Gastrocnemius medialis (tissue), 4 donors: Measurements from ENCODE around the gene DVL2. TPM values are rescaled to one million over a fixed set of nuclear protein-coding genes. Genes with fewer than 3 reads are reported as not detected.

Source experiments
- ATAC-seq, 2 donors: fragments of 150-250 bp; one replicate each; pipeline ENCODE4 v1.9.1; 2016
- DNase-seq, 2 donors: peaks; one replicate each; pipeline ENCODE4 v3.0.0-alpha.2; 2019
- H3K27ac ChIP-seq, 4 donors: fragments of 200-600 bp; sonication (generic); 1 replicate in 1 of 4; 2 replicates in 3 of 4; pipeline ENCODE4 v1.5.1; 2016 to 2018; ENCODE audit warnings: mild to moderate bottlenecking in 2 of 4, moderate library complexity in 1 of 4
- H3K27me3 ChIP-seq, 3 donors: fragments of 200-600 bp; sonication (generic) in 2 of 3; 1 replicate in 1 of 3; 2 replicates in 2 of 3; pipeline versions ENCODE4 v1.5.1 to v1.6.0; 2016 to 2019; ENCODE audit warnings: mild to moderate bottlenecking in 1 of 3, moderate library complexity in 1 of 3
- H3K36me3 ChIP-seq, 2 donors: fragments of 200-600 bp; sonication (generic) in 1 of 2; one replicate each; pipeline ENCODE4 v1.5.1; 2017 to 2018
- H3K4me1 ChIP-seq, 2 donors: fragments of 200-600 bp; sonication (generic) in 1 of 2; one replicate each; pipeline ENCODE4 v1.5.1; 2016 to 2017; ENCODE audit warnings: mild to moderate bottlenecking in 2 of 2
- H3K4me3 ChIP-seq, 4 donors: fragments of 200-600 bp; sonication (generic) in 3 of 4; 1 replicate in 1 of 4; 2 replicates in 3 of 4; pipeline ENCODE4 v1.5.1; 2016 to 2019; ENCODE audit warnings: mild to moderate bottlenecking in 2 of 4
- H3K9me3 ChIP-seq, 3 donors: fragments of 200-600 bp; sonication (generic) in 2 of 3; 1 replicate in 1 of 3; 2 replicates in 2 of 3; pipeline ENCODE4 v1.5.1; 2016 to 2019
- POLR2A ChIP-seq, 2 donors: fragments of 450-650 bp; IDR thresholded peaks; one replicate each; pipeline ENCODE4 v1.6.1; 2017; ENCODE audit warnings: antibody characterized with exemption in 2 of 2, mild to moderate bottlenecking in 2 of 2, moderate library complexity in 2 of 2
- in situ Hi-C, 4 donors: fragments of 200-750 bp; cut with MboI; loops; one replicate each; pipeline versions ENCODE4 v1.15.0 to v1.8.0; 2017; ENCODE audit warnings: low sequenced_read_pairs in 4 of 4
- intact Hi-C: fragments of 100-400 bp; cut with DNase I; formaldehyde crosslinking; loops from one replicate; pipeline ENCODE4 v1.15.1; 2023; ENCODE audit warnings: low total_unique reads
- total RNA-seq, 4 donors: library from RNA; depleted of rRNA; stranded (reverse); fragments of >200 nt; gene quantifications; one replicate each; pipeline versions ENCODE4 v1.1.0 to v1.2.3, GENCODE V29; 2016
- TF ChIP-seq, protein P1 (sequence below), 5 experiments: fragments of 450-650 bp in 3 of 5; fragments of 200-600 bp in 2 of 5; sonication (generic) in 2 of 5; IDR thresholded peaks in 4 of 5; conservative IDR thresholded peaks in 1 of 5; 1 replicate in 4 of 5; 2 replicates in 1 of 5; pipeline ENCODE4 v1.5.1; 2016 to 2019; ENCODE audit warnings: antibody characterized with exemption in 5 of 5, mild to moderate bottlenecking in 3 of 5, moderate library complexity in 3 of 5

Gene DVL2
- total RNA-seq, 4 donors from 2014 or later, result 15.5 to 22.6 (median 20.5) TPM

DNA sequence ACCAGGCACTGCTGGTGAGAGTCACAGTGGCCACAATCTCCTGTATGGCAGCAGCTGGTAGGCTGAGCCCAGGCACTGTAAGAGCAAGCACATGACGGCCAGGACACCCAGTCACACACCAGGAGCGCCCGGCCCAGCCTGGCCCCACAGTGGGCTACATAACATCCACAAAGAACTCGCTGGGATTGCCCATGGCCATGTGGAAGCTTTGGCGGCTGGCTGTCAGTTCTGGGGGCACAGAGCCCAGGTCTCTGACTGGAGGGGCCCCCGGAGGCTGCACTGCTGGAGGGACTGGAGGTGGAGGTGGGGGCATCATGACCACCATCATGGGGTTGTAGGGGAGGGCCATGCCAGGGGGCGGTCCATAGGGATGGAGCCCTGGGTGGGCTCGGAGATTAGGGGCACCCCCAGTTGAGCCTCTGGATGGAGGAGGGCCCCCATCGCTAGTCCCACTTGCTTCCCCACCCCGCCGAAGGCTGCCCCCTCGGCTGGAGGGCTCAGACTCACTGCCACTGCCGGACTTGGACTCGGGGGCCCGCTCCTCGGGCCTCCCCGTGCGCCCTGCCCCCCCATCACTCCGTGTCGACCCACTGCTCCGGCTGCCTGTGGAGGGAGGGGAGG lies 8.5 kb downstream of the DVL2 start:
- Histone ChIP-seq H3K4me3 (no peak overlapping the region), H3K36me3 (peaks cover 0 to 96% of the 10 kb centered on the region in 2 donors), H3K27ac (peak overlapping the region in 1 of 4 donors; percentile 46), H3K27me3 (no peaks in the 10 kb centered on the region), H3K4me1 (peaks cover 20 to 32% of the 10 kb centered on the region in 2 donors), H3K9me3 (no peaks in the 10 kb centered on the region)
- no peak for DNase-seq
- TF ChIP-seq, protein P1, sequence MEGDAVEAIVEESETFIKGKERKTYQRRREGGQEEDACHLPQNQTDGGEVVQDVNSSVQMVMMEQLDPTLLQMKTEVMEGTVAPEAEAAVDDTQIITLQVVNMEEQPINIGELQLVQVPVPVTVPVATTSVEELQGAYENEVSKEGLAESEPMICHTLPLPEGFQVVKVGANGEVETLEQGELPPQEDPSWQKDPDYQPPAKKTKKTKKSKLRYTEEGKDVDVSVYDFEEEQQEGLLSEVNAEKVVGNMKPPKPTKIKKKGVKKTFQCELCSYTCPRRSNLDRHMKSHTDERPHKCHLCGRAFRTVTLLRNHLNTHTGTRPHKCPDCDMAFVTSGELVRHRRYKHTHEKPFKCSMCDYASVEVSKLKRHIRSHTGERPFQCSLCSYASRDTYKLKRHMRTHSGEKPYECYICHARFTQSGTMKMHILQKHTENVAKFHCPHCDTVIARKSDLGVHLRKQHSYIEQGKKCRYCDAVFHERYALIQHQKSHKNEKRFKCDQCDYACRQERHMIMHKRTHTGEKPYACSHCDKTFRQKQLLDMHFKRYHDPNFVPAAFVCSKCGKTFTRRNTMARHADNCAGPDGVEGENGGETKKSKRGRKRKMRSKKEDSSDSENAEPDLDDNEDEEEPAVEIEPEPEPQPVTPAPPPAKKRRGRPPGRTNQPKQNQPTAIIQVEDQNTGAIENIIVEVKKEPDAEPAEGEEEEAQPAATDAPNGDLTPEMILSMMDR (IDR thresholded peaks at IDR 0.05 in 4 of 5, conservative IDR thresholded peaks at IDR 0.05 in 1 of 5), result no peak
- TF ChIP-seq POLR2A (IDR thresholded peaks at IDR 0.05), result no peak
- intact Hi-C loops (no loop called here), in situ Hi-C loops (no loop called here)
- ATAC-seq, result no peak

DNA sequence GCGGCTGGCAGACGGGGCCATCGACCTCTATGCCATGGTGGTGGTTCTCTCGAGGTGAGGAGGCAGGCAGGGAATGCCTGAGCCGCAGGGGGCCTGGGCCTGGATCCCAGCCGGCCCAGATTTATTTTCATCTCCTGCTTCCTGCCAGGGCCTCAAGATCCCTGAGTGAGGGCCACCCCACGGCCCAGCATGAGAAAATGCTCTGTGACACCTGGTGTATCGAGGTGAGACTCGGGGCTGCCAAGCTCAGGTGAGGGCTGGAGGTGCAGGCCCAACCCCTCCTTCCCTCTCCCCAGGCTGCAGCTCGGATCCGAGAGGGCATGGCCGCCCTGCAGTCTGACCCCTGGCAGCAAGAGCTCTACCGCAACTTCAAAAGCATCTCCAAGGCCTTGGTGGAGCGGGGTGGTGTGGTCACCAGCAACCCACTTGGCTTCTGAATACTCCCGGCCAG lies 9.6 kb downstream of the DVL2 start:
- Histone ChIP-seq H3K36me3 (peaks cover 0 to 87% of the 10 kb centered on the region in 2 donors), H3K27me3 (no peaks in the 10 kb centered on the region), H3K4me1 (peaks cover 24 to 39% of the 10 kb centered on the region in 2 donors), H3K27ac (peak overlapping the region in 2 of 4 donors; percentile 17 to 38), H3K9me3 (no peaks in the 10 kb centered on the region), H3K4me3 (no peak overlapping the region)
- intact Hi-C loops (no loop called here), in situ Hi-C loops (no loop called here)
- DNase-seq (no peak), ATAC-seq (no peak)
- TF ChIP-seq POLR2A (IDR thresholded peaks at IDR 0.05), result no peak
- TF ChIP-seq, protein P1 (IDR thresholded peaks at IDR 0.05 in 4 of 5, conservative IDR thresholded peaks at IDR 0.05 in 1 of 5), result no peak

DNA sequence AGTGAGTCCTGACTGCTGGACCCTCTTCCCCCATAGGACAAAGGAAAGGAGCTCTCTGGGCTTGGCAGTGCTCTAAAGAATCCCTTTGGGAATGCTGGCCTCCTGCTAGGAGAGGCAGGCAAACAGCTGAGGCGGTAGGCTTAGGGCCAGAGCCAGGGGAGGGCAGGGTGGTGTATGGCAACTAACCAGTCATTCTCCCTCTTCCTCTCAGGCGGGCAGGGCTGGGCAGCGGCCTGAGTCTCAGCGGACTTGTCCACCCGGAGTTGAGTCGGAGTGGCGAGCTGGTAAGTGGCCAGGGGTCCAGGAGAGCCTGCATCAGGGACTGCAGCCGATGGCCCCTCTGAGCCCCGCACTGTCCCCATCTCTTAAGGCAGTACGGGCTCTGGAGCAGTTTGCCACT lies 10.2 kb downstream of the DVL2 start:
- Histone ChIP-seq H3K27ac (peak overlapping the region in 2 of 4 donors; percentile 17 to 50), H3K9me3 (no peaks in the 10 kb centered on the region), H3K36me3 (peaks cover 0 to 81% of the 10 kb centered on the region in 2 donors), H3K27me3 (no peaks in the 10 kb centered on the region), H3K4me1 (peaks cover 28 to 42% of the 10 kb centered on the region in 2 donors), H3K4me3 (no peak overlapping the region)
- intact Hi-C loops (no loop called here), in situ Hi-C loops (no loop called here)
- no peak for DNase-seq
- TF ChIP-seq, protein P1 (IDR thresholded peaks at IDR 0.05 in 4 of 5, conservative IDR thresholded peaks at IDR 0.05 in 1 of 5), result no peak
- no peak for TF ChIP-seq POLR2A (IDR thresholded peaks at IDR 0.05)
- ATAC-seq, result no peak

DNA sequence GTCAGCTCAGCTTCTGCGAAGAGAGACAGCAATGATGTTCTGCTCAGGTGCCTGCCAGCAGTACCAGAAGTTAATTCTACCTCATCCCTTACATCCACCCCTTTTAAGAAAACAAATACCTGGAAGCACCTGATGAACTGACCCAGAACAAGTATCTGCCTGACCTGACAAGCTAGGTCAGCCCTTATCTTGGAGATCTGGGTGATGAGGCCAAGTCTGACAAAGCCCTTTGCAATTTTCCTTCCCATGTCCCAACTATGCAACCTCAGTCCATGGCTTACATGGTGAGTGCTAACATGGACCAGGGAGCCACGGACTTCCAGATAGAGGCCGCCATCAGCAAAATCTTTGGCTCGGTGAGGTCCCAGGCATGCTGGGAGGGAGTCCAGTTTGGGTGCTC lies 10.9 kb downstream of the DVL2 start:
- ATAC-seq (no peak), DNase-seq (no peak)
- H3K27ac ChIP-seq, result peak overlapping the region in 3 of 4 donors; percentile 4 to 99 (median 17)
- TF ChIP-seq POLR2A (IDR thresholded peaks at IDR 0.05), result no peak
- TF ChIP-seq, protein P1 (IDR thresholded peaks at IDR 0.05 in 4 of 5, conservative IDR thresholded peaks at IDR 0.05 in 1 of 5), result no peak
- H3K36me3 ChIP-seq, result peaks cover 0 to 75% of the 10 kb centered on the region in 2 donors
- no peaks in the 10 kb centered on the region for H3K9me3 ChIP-seq
- H3K4me1 ChIP-seq, result peaks cover 33 to 46% of the 10 kb centered on the region in 2 donors
- no peaks in the 10 kb centered on the region for H3K27me3 ChIP-seq
- intact Hi-C loops (no loop called here), in situ Hi-C loops (no loop called here)
- H3K4me3 ChIP-seq, result no peak overlapping the region
